GM19324 (cell line): ENCODE results near the gene CAND2.

Experiments
- ATAC-seq: cut with Tn5 transposase; IDR thresholded peaks from one replicate; pipeline ENCODE4 v1.9.1; 2021; ENCODE audit warnings: mild to moderate bottlenecking, moderate library complexity; ENCODE audit not compliant: unreplicated experiment, low FRiP score

CAND2 gene

DNA sequence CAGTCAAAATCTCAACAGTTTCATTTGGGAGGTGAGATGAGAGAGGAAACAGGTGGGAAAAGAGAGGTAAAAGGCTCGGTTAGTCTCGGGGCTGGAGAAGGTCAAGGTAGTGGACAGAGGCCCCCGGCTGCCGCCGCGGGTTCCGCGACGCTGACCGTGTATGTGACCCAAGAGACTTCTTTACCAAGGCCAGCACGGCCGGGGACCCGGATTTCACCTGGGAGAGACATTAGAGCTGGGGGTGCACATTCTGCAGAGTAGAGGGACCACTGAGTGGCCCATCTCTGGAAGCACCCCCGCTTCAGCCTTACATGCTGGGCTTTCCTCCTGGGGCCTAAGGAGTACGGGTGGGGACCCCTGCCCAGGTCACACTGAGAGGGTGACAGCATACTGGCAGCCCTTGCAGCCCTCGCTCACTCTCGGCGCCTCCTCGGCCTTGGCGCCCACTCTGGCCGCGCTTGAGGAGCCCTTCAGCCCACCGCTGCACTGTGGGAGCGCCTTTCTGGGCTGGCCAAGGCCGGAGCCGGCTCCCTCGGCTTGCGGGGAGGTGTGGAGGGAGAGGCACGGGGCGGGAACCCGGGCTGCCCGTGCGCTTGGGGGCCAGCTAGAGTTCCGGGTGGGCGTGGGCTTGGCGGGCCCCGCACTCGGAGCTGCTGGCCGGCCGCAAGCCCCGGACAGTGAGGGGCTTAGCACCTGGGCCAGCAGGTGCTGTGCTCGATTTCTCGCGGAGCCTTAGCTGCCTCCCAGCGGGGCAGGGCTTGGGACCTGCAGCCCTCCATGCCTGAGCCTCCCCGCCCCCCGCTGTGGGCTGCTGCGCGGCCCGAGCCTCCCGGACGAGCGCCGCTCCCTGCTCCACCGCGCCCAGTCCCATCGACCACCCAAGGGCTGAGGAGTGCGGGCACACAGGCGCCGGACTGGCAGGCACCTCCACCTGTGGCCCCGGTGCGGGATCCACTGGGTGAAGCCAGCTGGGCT lies 86.1 kb downstream of the CAND2 start:
- no peak for ATAC-seq

DNA sequence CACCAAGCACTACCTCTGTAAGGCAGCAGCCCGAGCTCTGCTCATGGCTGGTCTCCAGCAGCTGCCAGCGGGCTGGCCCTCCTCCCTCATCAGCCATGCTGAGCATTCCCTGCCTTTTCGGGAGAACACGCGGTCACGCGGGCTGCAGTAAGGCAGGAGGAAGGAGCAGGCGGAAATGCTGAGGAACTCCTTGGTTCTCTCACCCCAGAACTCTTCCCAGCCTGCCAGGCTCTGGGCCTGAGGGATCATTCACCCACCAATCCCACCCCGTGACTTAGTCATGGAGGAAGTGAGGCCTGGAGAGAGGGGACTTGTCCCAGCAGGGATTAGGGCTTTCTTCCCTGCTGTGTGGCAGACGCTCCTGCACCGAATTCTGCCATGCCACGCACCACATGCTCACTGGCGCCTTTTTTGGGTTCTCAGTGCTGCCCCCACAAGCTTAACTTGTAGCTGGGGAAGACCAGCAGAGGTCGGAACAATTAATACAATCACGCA lies 87.8 kb downstream of the CAND2 start:
- ATAC-seq = no peak
